LNCaP clone FGC (cell line): ENCODE results near the gene ABTB2.

Source experiments
- DNase-seq: peaks from one replicate; pipeline ENCODE4 v3.0.0-alpha.2; 2011; ENCODE audit warnings: low read depth
- H3K4me3 ChIP-seq: 2 replicates; pipeline ENCODE4 v1.5.1; 2011; ENCODE audit warnings: mild to moderate bottlenecking, low read depth, low read length, control low read depth
- CTCF ChIP-seq: IDR thresholded peaks from 2 replicates; pipeline ENCODE4 v1.5.1; 2012; ENCODE audit warnings: mild to moderate bottlenecking; ENCODE audit not compliant: control insufficient read depth, insufficient read depth; ENCODE audit errors: extremely low read depth

The ABTB2 gene

GRCh38 chr11:34357701-34358257, at the start of gene ABTB2:
Gene ABTB2 (minus strand): TSS chr11:34358010.
- TF ChIP-seq CTCF = no peak
- DNase-seq = peak; percentile 91
- H3K4me3 ChIP-seq = peak within 1 kb of the TSS; percentile 61

GRCh38 chr11:34407121-34407813, 49.5 kb upstream of the ABTB2 start:
- no peak for TF ChIP-seq CTCF
- DNase-seq = peak; percentile 76
- no peak overlapping the region for H3K4me3 ChIP-seq

GRCh38 chr11:34406413-34406812, 48.6 kb upstream of the ABTB2 start:
- no peak overlapping the region for H3K4me3 ChIP-seq
- no peak for TF ChIP-seq CTCF
- DNase-seq = no peak

- H3K4me3 ChIP-seq = no peak overlapping the region
- DNase-seq = no peak
- TF ChIP-seq CTCF = no peak
These were observed 47.5 kb upstream of the ABTB2 start for GRCh38 chr11:34405079-34405858.

GRCh38 chr11:34404280-34404679, 46.5 kb upstream of the ABTB2 start:
- no peak for TF ChIP-seq CTCF
- DNase-seq = no peak
- no peak overlapping the region for H3K4me3 ChIP-seq

GRCh38 chr11:34403431-34403830, 45.6 kb upstream of the ABTB2 start:
- TF ChIP-seq CTCF = no peak
- no peak for DNase-seq

More at GRCh38 chr11:34403431-34403830, 45.6 kb upstream of the ABTB2 start:
- no peak overlapping the region for H3K4me3 ChIP-seq
